Stimulated activated CD4-positive, alpha-beta T cell treated with anti-CD3 and anti-CD28 coated beads, Interleukin-2, amount 100 ng/mL, for 48 hours (primary cell): ENCODE results near the gene C5AR1.
"Not testable (repeated sequence)": the region's sequence is repeated elsewhere in the genome, so short reads cannot be mapped to it uniquely, and the experiment has no call there.

Experiments used
- DNase-seq, 2 donors: peaks; one replicate each; pipeline ENCODE4 v3.0.0-alpha.2; 2020

The C5AR1 gene

GRCh38 chr19:47296036-47296435 lies 13.6 kb upstream of the C5AR1 start:
- DNase-seq: peak; percentile 85

GRCh38 chr19:47300867-47301266 lies 8.8 kb upstream of the C5AR1 start:
- not testable (repeated sequence) for DNase-seq

GRCh38 chr19:47302249-47302648 lies 7.4 kb upstream of the C5AR1 start:
- DNase-seq: no peak

- no peak for DNase-seq
Measured at GRCh38 chr19:47303966-47304365, 5.7 kb upstream of the C5AR1 start.

- DNase-seq: peak; percentile 52 to 59
Measured at GRCh38 chr19:47305309-47305751, 4.3 kb upstream of the C5AR1 start.

- DNase-seq: no peak
Measured at GRCh38 chr19:47306303-47306702, 3.4 kb upstream of the C5AR1 start.

- DNase-seq: no peak
Measured at GRCh38 chr19:47309038-47309437, 623 bp upstream of the C5AR1 start.

- DNase-seq: no peak
Measured at GRCh38 chr19:47310323-47310722, 662 bp downstream of the C5AR1 start.

- no peak for DNase-seq
Measured at GRCh38 chr19:47310819-47311218, 1.2 kb downstream of the C5AR1 start.

GRCh38 chr19:47312366-47313006 lies 2.8 kb downstream of the C5AR1 start:
- DNase-seq: no peak

- DNase-seq: no peak
Measured at GRCh38 chr19:47313754-47314295, 4.2 kb downstream of the C5AR1 start.

- DNase-seq: peak in 1 of 2 donors; percentile 15
Measured at GRCh38 chr19:47315125-47315821, 5.6 kb downstream of the C5AR1 start.

GRCh38 chr19:47316513-47316912 lies 6.9 kb downstream of the C5AR1 start:
- no peak for DNase-seq

GRCh38 chr19:47319923-47320871 lies 10.5 kb downstream of the C5AR1 start:
- no peak for DNase-seq

- DNase-seq: no peak
Measured at GRCh38 chr19:47321630-47322029, 12.0 kb downstream of the C5AR1 start.

- no peak for DNase-seq
Measured at GRCh38 chr19:47322058-47322457, 12.4 kb downstream of the C5AR1 start.

GRCh38 chr19:47323409-47323808 lies 13.7 kb downstream of the C5AR1 start:
- no peak for DNase-seq

- DNase-seq: no peak
Measured at GRCh38 chr19:47323872-47324271, 14.2 kb downstream of the C5AR1 start.

GRCh38 chr19:47324502-47324901 lies 14.8 kb downstream of the C5AR1 start:
- DNase-seq: no peak

- no peak for DNase-seq
Measured at GRCh38 chr19:47330466-47330869, 20.8 kb downstream of the C5AR1 start.

- no peak for DNase-seq
Measured at GRCh38 chr19:47331490-47331889, 21.8 kb downstream of the C5AR1 start.

GRCh38 chr19:47331931-47332547 lies 22.4 kb downstream of the C5AR1 start, which contains the start of gene C5AR2:
Gene C5AR2 (plus strand): TSS chr19:47332175. CDS start chr19:47340800, 8,625 bp downstream.
- no peak for DNase-seq
